Stimulated activated CD4-positive, alpha-beta T cell treated with anti-CD3 and anti-CD28 coated beads, Interleukin-4, amount 100 ng/mL, for 48 hours (primary cell): ENCODE results near the gene KRTAP5-3.
"Not testable (repeated sequence)": the region's sequence is repeated elsewhere in the genome, so short reads cannot be mapped to it uniquely, and the experiment has no call there.

Experiments used
- DNase-seq, 2 donors: peaks; one replicate each; pipeline ENCODE4 v3.0.0-alpha.2; 2020; ENCODE audit warnings: low read depth in 2 of 2

Gene KRTAP5-3

DNA sequence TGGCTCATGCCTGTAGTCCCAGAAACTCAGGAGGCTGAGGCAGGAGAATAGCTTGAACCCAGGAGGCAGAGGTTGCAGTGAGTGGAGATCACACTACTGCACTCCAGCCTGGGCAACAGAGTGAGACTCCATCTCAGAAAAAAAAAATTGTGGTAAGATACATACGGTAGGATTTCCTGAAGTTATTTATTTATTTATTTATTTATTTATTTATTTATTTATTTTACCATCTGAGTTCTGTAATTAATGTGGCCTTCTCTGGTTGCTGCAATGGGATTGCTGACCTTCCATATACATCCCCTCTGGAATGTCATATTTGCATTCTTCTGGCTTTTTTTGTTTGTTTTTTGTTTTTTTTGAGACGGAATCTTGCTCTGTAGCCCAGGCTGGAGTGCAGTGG, 25.4 kb downstream of the KRTAP5-3 start:
- not testable (repeated sequence) for DNase-seq

GRCh38 chr11:1581976-1582375, 26.3 kb downstream of the KRTAP5-3 start:
- no peak for DNase-seq

GRCh38 chr11:1576825-1577224, 31.4 kb downstream of the KRTAP5-3 start:
- no peak for DNase-seq

GRCh38 chr11:1575756-1576155, 32.5 kb downstream of the KRTAP5-3 start:
- not testable (repeated sequence) for DNase-seq

GRCh38 chr11:1574933-1575242, 33.4 kb downstream of the KRTAP5-3 start:
- DNase-seq: no peak

DNA sequence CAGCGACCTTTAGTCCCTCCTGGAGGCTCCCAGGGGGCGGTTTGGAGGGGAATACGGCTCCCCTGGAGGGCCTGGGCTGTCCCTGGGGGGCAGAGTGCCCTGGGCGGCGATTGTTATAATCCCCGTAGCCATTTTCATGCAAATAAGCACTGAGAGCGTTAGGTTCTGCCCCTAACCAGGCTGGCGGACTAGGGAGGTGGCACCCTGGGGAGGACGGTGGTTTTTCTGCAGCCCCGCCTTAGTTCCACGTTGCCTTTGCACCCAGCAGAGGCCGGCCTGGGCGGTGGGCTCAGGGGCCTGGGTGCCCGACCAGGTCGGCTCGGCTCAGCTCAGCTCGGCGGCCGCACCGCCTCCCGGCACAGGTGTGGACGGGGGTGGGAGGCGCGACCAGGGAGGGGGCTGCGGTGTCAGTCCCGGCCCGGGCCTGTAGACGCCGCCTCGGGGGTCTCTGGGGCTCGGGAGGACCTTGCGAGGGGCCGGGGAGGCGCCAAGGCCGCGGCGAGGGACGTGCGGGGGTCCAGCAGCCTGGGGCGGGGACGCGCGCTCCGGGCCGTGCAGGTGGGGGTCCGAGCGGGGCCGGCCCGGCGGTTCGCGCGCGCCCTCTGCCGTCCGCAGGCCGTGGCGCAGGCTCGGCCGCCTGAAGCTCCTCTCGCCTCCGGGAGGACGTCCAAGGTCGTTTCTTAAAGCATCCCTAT, 33.9 kb downstream of the KRTAP5-3 start:
- DNase-seq: no peak

DNA sequence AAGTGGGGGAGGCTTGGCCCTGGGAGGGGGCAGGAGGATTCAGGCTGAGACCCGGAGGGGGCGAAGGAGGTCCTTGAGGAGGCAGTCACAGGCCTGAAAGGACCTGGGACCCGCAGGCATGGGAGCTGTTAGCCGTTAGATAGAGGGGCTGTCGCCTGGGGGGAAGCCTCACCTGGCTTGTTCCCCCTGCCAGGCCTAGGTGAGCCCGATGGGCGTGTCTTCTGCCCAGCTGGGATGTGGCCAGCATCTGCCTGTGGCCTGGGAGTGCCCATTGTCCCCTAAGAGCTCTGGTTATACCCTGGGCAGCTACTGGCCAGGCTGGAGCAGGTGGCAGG, 34.4 kb downstream of the KRTAP5-3 start:
- DNase-seq: no peak

DNA sequence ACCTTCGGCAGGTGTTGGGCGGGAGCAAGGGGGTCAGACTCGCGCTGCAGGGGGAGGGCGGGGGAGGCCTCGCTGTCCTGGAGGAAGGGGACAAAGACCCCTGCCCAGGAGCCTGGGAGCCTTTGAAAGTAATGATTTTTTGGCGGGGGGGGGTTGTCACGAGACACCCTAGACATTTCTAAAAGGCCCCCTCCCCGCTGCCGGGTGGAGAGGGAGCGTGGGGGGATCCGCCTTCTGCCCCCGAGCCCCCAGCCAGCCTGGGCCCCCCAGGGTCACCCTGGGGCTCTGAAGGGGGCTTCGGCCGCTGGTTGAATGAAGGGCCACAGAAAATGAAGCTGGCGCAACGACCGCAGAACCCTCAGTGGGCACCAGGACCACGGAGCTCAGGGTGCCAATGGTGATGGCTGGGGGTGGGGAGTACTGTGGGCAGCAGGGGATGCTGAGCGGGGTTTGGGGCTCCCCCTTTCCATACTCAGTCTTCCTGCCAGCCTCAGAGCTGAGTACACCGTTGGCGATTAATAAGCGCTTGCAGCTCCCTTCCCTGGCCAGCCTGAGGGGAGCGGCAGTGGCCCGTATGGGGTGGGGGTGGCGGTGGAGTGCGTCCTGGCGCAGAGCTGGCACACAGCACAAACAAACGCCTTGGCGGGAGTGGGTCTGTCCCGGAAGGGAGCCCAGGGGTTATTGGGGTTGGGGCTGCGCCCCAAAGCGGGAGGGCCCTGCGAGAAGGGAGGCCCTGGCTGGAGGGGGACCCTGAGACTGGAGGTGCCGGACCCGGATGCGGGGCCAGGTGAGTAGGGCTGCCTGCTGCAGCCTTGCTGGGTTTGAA, 35.0 kb downstream of the KRTAP5-3 start:
- DNase-seq: no peak

- DNase-seq: peak; percentile 85
Measured at GRCh38 chr11:1572197-1573076, 35.8 kb downstream of the KRTAP5-3 start, which contains the start of gene DUSP8. Gene DUSP8, minus strand, starts transcription at chr11:1572271. Its CDS starts 6,445 bp downstream, at chr11:1565826.

DNA sequence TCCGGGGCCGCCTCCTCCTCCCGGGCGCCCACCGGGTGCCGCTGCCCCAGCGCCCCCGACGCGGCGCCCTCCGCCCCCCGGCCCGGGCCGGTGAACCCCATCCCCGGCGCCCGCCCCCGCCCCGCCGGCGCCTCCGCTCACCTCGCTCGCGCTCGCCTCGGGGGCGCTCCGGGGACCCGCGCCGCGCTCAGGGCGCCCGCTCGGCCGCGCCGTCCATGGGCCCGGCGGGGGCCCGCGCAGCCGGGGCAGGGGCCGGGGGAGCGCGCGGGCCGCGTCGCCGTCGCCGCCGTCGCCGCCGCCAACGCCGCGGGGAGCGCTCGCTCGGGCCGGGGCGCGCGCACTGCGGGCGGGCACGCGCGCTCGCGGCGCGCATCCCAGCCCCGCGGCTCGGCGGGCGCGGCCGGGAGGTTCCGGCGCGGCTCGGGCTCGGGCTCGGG, 36.5 kb downstream of the KRTAP5-3 start:
- DNase-seq: no peak

GRCh38 chr11:1570896-1571759, 37.1 kb downstream of the KRTAP5-3 start:
- DNase-seq: no peak

DNA sequence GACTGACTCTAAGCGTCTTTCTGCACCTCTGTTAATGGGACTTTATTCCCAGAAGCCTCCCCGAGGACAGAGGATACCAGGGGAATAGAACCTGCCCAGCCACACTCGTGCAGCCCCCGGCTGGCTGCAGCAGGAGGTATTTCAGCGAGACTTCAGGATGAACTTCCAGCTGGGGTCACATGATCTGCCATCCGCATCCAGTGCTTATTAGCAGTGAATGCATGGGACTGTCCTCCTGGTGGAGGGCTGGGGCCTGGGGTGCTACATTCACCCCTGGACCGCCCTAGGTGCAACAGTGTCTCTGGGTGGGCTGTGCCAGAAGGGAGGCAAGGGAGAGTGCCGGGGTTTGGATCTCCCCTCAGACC, 37.8 kb downstream of the KRTAP5-3 start:
- DNase-seq: no peak

- DNase-seq: no peak
Measured at GRCh38 chr11:1570001-1570453, 38.2 kb downstream of the KRTAP5-3 start.

DNA sequence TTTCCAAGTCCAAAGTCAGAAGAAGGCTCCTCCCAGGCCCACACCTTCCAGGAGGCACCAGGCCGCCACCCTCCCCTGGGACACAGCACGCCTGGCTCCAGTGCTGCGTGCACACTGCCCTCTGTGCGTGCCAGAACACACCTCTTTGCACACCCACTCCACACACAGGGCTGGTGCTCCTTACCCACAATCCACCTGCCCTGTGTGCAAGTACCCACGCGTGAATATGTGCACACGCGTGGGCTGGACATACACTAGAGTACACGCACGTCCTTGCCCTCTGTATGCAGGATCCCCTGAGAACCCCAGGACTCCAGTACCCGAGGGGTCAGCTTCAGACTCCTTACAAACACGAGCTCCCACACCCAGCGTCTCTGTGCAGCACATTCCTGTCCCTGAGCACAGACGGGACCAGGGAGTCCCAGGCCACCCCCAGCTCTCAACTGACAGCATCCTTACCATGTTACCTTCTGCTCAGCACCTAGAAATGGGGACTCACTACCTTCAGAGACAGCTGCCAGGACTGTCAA, 38.9 kb downstream of the KRTAP5-3 start:
- DNase-seq: no peak

DNA sequence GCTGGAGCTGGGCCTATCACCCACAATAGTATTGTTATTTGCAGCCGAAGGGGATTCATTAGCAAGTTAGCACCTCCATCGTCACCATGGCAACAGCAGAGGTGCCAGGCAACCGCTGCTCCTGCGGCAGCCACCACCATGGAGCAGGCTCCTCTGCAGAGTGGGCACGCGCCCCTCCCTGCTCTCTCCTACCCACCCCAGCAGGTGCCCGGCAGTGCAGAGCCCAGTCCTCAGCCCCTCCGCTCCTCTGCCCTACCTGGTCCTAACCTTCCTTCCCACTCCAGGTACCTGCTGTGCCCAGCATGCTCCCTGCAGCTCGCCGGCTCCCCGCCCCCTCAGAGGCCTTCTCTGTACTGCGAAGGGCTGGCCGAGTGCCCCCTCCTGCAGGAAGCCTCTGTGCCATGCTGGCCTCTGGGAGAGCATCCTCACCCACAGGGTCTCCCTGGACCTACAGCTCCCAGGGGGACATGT, 39.8 kb downstream of the KRTAP5-3 start:
- no peak for DNase-seq

DNA sequence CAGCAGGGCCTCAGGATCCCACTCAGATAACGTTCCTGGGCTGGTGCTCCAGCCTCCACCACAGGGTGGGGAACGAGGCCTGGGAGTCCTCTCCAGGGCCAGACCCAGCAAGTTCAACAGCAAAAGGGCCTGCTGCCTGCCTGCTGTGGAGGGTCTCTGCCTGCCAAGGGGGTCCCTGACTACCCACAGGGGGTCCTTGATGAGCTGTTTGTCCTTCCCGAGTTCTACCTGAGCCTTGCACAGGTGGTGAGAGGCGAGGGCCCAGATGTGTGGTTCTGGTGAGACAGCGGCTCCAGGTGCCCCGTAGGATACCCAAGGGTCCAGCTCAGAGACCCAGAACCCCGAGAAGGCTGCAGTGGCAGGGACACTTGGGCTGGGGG, 40.6 kb downstream of the KRTAP5-3 start:
- DNase-seq: no peak

DNA sequence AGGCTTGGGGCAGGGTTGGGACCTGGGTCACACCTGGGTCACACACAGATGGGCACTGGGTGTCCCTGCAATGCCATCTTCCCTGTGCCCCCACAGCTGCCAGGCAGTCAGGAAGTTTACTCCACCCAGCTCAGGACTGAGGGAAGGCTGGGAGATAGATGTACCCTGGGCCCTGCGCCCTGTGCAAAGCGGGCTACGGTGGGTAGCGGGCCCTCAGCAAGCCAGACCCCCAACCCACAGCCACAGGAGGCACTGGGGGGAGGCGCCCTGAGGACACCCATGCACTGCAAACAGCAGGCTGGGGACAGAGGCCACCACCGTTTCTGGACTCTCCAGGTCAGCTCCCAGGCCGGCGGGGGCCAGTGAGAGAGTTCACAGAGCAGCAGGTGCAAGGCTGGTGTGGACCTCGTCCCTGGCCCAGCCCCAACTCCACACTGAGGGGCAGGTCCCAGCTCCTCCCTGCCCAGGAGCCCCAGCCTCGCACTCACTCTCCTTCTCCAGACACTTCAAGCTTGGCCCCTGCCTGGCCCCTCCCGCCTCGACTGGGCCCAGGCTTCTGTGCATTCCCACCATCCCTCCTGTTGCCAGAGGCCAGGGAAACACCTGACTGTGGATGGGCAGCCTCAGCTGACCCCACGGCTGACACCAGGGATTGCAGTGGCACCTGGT, 41.1 kb downstream of the KRTAP5-3 start:
- DNase-seq: no peak

DNA sequence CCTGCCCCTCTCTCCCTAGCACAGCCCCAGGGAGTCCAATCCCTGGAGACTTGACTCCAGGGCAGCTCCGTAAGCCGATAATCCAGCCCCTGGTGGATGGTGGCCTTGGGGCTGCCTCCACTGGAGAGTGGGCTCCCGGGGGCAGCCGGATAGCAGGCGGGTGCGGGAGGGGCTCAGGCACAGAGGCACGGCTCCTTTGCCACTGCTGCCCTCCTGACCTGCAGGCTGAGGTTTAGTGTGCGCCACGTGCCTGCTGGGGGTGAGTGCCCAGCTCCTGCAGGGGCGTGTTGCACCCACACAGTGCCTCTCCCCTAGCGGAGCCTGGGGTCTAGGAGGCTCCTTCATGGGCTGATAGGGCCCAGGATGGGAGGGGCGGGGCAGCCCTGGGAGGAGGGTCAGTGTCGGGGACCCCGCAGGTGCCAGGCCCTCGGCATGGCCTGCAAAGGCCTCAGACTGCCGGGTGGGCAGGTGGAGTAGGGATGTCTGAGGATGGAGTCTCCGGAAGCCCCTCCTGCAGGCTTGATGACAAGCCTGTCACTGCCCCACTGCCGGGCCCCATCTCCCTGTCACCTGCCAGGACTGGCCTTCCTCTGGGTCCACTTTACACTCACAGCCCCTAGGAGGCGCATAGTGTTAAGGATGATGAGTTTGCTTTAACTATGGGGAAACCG, 41.7 kb downstream of the KRTAP5-3 start:
- DNase-seq: no peak

- no peak for DNase-seq
Measured at GRCh38 chr11:1565904-1566247, 42.4 kb downstream of the KRTAP5-3 start.
